H9 (cell line): ENCODE measurements around the gene SNAP47. TPM values are rescaled to one million over a fixed set of nuclear protein-coding genes. Genes with fewer than 3 reads are reported as not detected.

Source experiments
- DNase-seq: peaks from one replicate; pipeline ENCODE4 v3.0.0-alpha.2; 2017
- H2AFZ ChIP-seq: one replicate; pipeline ENCODE4 v1.6.1; 2013; ENCODE audit warnings: mild to moderate bottlenecking, low read length, control low read depth, moderate library complexity
- H2AK5ac ChIP-seq: 2 replicates; pipeline ENCODE4 v1.6.1; 2013; ENCODE audit warnings: low read length, control low read depth, mixed read lengths; ENCODE audit not compliant: insufficient read length
- H2BK120ac ChIP-seq: one replicate; pipeline ENCODE4 v1.6.1; 2013; ENCODE audit warnings: low read depth, mild to moderate bottlenecking, low read length, control low read depth, inconsistent platforms; ENCODE audit not compliant: poor library complexity, severe bottlenecking
- H2BK12ac ChIP-seq: 2 replicates; pipeline ENCODE4 v1.6.1; 2013; ENCODE audit warnings: low read length, control low read depth, mixed read lengths, low read depth; ENCODE audit not compliant: insufficient read length
- H2BK15ac ChIP-seq: 2 replicates; pipeline ENCODE4 v1.6.1; 2013; ENCODE audit warnings: low read depth, low read length, control low read depth
- H2BK20ac ChIP-seq: one replicate; pipeline ENCODE4 v1.6.1; 2013; ENCODE audit warnings: low read depth, mild to moderate bottlenecking, low read length, control low read depth, inconsistent platforms; ENCODE audit not compliant: poor library complexity, severe bottlenecking
- H2BK5ac ChIP-seq: 2 replicates; pipeline ENCODE4 v1.6.1; 2013; ENCODE audit warnings: low read length, control low read depth, mixed read lengths; ENCODE audit not compliant: insufficient read length
- H3K14ac ChIP-seq: 2 replicates; pipeline ENCODE4 v1.6.1; 2013; ENCODE audit warnings: low read length, control low read depth; ENCODE audit not compliant: insufficient read depth
- H3K18ac ChIP-seq: 2 replicates; pipeline ENCODE4 v1.6.1; 2013; ENCODE audit warnings: low read depth, mild to moderate bottlenecking, mixed read lengths, low read length, control low read depth; ENCODE audit not compliant: insufficient read length
- H3K23ac ChIP-seq: 2 replicates; pipeline ENCODE4 v1.6.1; 2013; ENCODE audit warnings: low read length, control low read depth, mixed read lengths, low read depth; ENCODE audit not compliant: insufficient read length
- H3K23me2 ChIP-seq: 2 replicates; pipeline ENCODE4 v1.6.1; 2013; ENCODE audit warnings: low read depth, mild to moderate bottlenecking, mixed read lengths, low read length, control low read depth; ENCODE audit not compliant: insufficient read length, poor library complexity, severe bottlenecking
- H3K27ac ChIP-seq: 2 replicates; pipeline ENCODE4 v1.5.1; 2013; ENCODE audit warnings: low read length, control low read depth, mixed read lengths, low read depth; ENCODE audit not compliant: insufficient read length
- H3K27me3 ChIP-seq: 2 replicates; pipeline ENCODE4 v1.6.1; 2013; ENCODE audit warnings: low read length, control low read depth, inconsistent platforms; ENCODE audit not compliant: insufficient read depth
- H3K4ac ChIP-seq: 2 replicates; pipeline ENCODE4 v1.6.1; 2013; ENCODE audit warnings: low read depth, mild to moderate bottlenecking, control low read depth, inconsistent platforms, low read length, moderate library complexity
- H3K4me1 ChIP-seq: 2 replicates; pipeline ENCODE4 v1.6.1; 2013; ENCODE audit warnings: low read length, control low read depth, inconsistent platforms; ENCODE audit not compliant: insufficient read depth
- H3K4me2 ChIP-seq: 2 replicates; pipeline ENCODE4 v1.6.1; 2013; ENCODE audit warnings: low read length, control low read depth, mixed read lengths; ENCODE audit not compliant: insufficient read length, insufficient read depth
- H3K56ac ChIP-seq: 2 replicates; pipeline ENCODE4 v1.6.1; 2013; ENCODE audit warnings: low read depth, mild to moderate bottlenecking, mixed read lengths, low read length, control low read depth; ENCODE audit not compliant: insufficient read length
- H3K79me1 ChIP-seq: 2 replicates; pipeline ENCODE4 v1.6.1; 2013; ENCODE audit warnings: low read depth, mild to moderate bottlenecking, moderate library complexity, low read length, control low read depth, inconsistent platforms; ENCODE audit not compliant: insufficient read depth, poor library complexity, severe bottlenecking
- H3K79me2 ChIP-seq: 2 replicates; pipeline ENCODE4 v1.6.1; 2013; ENCODE audit warnings: low read length, control low read depth, inconsistent platforms; ENCODE audit not compliant: insufficient read depth
- H3K9ac ChIP-seq: 2 replicates; pipeline ENCODE4 v1.6.1; 2013; ENCODE audit warnings: low read length, control low read depth, mixed read lengths; ENCODE audit not compliant: insufficient read length; ENCODE audit errors: extremely low read depth
- H3K9me3 ChIP-seq: one replicate; pipeline ENCODE4 v1.6.1; 2013; ENCODE audit warnings: low read depth, low read length, inconsistent platforms; ENCODE audit not compliant: control insufficient read depth
- H3T11ph ChIP-seq: one replicate; pipeline ENCODE4 v1.6.1; 2013; ENCODE audit warnings: mild to moderate bottlenecking, low read length, control low read depth, inconsistent platforms
- H4K20me1 ChIP-seq: one replicate; pipeline ENCODE4 v1.6.1; 2013; ENCODE audit not compliant: control insufficient read depth, insufficient read length, insufficient read depth
- H4K5ac ChIP-seq: 2 replicates; pipeline ENCODE4 v1.6.1; 2013; ENCODE audit warnings: low read depth, mild to moderate bottlenecking, mixed read lengths, low read length, control low read depth; ENCODE audit not compliant: insufficient read length
- H4K8ac ChIP-seq: replicated peaks from 2 replicates; pipeline ENCODE4 v1.6.1; 2013; ENCODE audit warnings: low read length, control low read depth, mixed read lengths, low read depth; ENCODE audit not compliant: insufficient read length
- H4K91ac ChIP-seq: 2 replicates; pipeline ENCODE4 v1.6.1; 2013; ENCODE audit warnings: low read depth, mild to moderate bottlenecking, moderate library complexity, mixed read lengths, low read length, control low read depth; ENCODE audit not compliant: insufficient read length
- H3K27ac Mint-ChIP-seq, 3 experiments: 2 replicates in 2 of 3; 3 replicates in 1 of 3; pipeline ENCODE4 v1.8.0; 2020 to 2021; ENCODE audit warnings: mixed read lengths in 3 of 3, mild to moderate bottlenecking in 1 of 3, moderate library complexity in 1 of 3
- H3K27me3 Mint-ChIP-seq: 2 replicates; pipeline ENCODE4 v1.8.0; 2021; ENCODE audit warnings: low read depth, mild to moderate bottlenecking, moderate library complexity, mixed read lengths
- H3K36me3 Mint-ChIP-seq, 3 experiments: 2 replicates in 2 of 3; 3 replicates in 1 of 3; pipeline ENCODE4 v1.8.0; 2020 to 2021; ENCODE audit warnings: low read depth in 3 of 3, mixed read lengths in 3 of 3; ENCODE audit not compliant: insufficient read depth in 1 of 3
- H3K4me1 Mint-ChIP-seq, 2 experiments: 2 replicates each; pipeline ENCODE4 v1.8.0; 2020; ENCODE audit warnings: mixed read lengths in 2 of 2
- H3K4me3 Mint-ChIP-seq, 2 experiments: 2 replicates in 1 of 2; 3 replicates in 1 of 2; pipeline ENCODE4 v1.8.0; 2020 to 2021; ENCODE audit warnings: mild to moderate bottlenecking in 2 of 2, mixed read lengths in 2 of 2, moderate library complexity in 1 of 2
- H3K9me3 Mint-ChIP-seq, 2 experiments: 2 replicates in 1 of 2; 3 replicates in 1 of 2; pipeline ENCODE4 v1.8.0; 2020; ENCODE audit warnings: mild to moderate bottlenecking in 2 of 2, mixed read lengths in 2 of 2, moderate library complexity in 1 of 2
- WGBS: extraction: QIAGEN DNeasy Blood & Tissue Kit; methylation state at CpG from one replicate; pipeline ENCODE4 v1.1.7; 2013; ENCODE audit warnings: missing lambda C conversion rate, low lambda C conversion rate, mixed read lengths; ENCODE audit not compliant: insufficient read length; ENCODE audit errors: extremely low coverage; 5-methylcytosine and 5-hydroxymethylcytosine counted together
- total RNA-seq: library from RNA; stranded (reverse); gene quantifications from 2 replicates; pipeline ENCODE4 v1.2.1, GENCODE V29; 2021
- TF ChIP-seq, protein P1 (sequence below): fragments of 200-600 bp; sonication (generic); conservative IDR thresholded peaks from 3 replicates; pipeline ENCODE4 v1.8.0; 2021; ENCODE audit warnings: antibody characterized with exemption, mild to moderate bottlenecking

Gene SNAP47
- total RNA-seq, 1 experiment from 2014 or later, result 44.1 TPM

DNA sequence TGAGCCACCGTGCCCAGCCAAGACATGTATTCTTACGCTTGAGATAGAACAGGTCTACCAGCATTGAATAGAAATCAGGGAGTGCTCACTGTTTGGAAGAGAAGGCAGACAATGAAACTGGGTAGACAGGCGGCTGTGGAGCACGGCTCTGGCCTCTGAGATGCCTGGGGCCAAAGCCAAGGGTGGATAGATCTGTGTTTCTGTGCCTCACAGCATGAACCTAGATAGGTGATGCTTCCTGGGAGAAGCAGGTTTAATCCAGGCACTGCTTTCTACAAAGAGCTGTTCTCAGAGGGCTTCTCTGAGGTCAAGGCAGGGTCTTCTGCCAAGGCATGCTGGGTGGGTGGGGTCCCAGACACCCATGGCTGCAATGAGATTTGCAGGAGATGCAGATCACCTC lies 55.6 kb downstream of the SNAP47 start:
- Mint-ChIP-seq H3K4me1 (peaks cover 20 to 38% of the 10 kb centered on the region in 2 experiments), H3K9me3 (no peaks in the 10 kb centered on the region), H3K27ac (no peak overlapping the region), H3K36me3 (no peaks in the 10 kb centered on the region), H3K4me3 (no peak overlapping the region), H3K27me3 (peaks cover 46% of the 10 kb centered on the region)
- WGBS, result no CpG with 5 or more reads among the region's 4 CpGs
- Histone ChIP-seq H4K91ac (no peak overlapping the region), H2BK5ac (no peak overlapping the region), H3T11ph (no peak overlapping the region), H3K4me2 (no peak overlapping the region), H3K4ac (no peak overlapping the region), H2AK5ac (no peak overlapping the region), H3K18ac (no peak overlapping the region), H2BK15ac (no peak overlapping the region), H3K23me2 (peaks cover 15% of the 10 kb centered on the region), H4K8ac (no peak overlapping the region), H4K20me1 (no peaks in the 10 kb centered on the region), H2BK120ac (no peak overlapping the region), H3K27me3 (peaks cover 5% of the 10 kb centered on the region; the same call in 1 of the 2 replicates), H2BK12ac (no peak overlapping the region), H3K9me3 (no peaks in the 10 kb centered on the region), H3K9ac (no peak overlapping the region), H3K79me1 (no peaks in the 10 kb centered on the region), H4K5ac (no peak overlapping the region), H3K79me2 (no peaks in the 10 kb centered on the region), H3K27ac (no peak overlapping the region), H3K23ac (no peak overlapping the region), H3K4me1 (no peaks in the 10 kb centered on the region), H2BK20ac (no peak overlapping the region), H2AFZ (no peak overlapping the region), H3K14ac (no peak overlapping the region), H3K56ac (no peak overlapping the region)
- DNase-seq, result no peak
- TF ChIP-seq, protein P1, sequence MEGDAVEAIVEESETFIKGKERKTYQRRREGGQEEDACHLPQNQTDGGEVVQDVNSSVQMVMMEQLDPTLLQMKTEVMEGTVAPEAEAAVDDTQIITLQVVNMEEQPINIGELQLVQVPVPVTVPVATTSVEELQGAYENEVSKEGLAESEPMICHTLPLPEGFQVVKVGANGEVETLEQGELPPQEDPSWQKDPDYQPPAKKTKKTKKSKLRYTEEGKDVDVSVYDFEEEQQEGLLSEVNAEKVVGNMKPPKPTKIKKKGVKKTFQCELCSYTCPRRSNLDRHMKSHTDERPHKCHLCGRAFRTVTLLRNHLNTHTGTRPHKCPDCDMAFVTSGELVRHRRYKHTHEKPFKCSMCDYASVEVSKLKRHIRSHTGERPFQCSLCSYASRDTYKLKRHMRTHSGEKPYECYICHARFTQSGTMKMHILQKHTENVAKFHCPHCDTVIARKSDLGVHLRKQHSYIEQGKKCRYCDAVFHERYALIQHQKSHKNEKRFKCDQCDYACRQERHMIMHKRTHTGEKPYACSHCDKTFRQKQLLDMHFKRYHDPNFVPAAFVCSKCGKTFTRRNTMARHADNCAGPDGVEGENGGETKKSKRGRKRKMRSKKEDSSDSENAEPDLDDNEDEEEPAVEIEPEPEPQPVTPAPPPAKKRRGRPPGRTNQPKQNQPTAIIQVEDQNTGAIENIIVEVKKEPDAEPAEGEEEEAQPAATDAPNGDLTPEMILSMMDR, result no peak
